Renal cortex interstitium (tissue), 15 donors: Measurements from ENCODE around the gene MFAP4. TPM values are rescaled to one million over a fixed set of nuclear protein-coding genes. Genes with fewer than 3 reads are reported as not detected.

ENCODE experiments used
- DNase-seq, 11 donors: peaks; one replicate each; pipeline ENCODE4 v3.0.0-alpha.2; 2013; ENCODE audit warnings: low read depth in 9 of 11, low spot score in 4 of 11; ENCODE audit errors: extremely low read depth in 1 of 11
- long read RNA-seq, 16 experiments: transcript quantifications; one replicate each; lab custom pipeline, GENCODE V29; 2026
- polyA plus RNA-seq, 3 donors: library from polyadenylated mRNA; unstranded; fragments of 120-200 nt; gene quantifications; one replicate each; pipeline ENCODE4 v1.2.1, GENCODE V29; 2013; ENCODE audit not compliant: insufficient read length in 3 of 3

Gene MFAP4
- 100 to 1,000 TPM; 198 to 260 (median 210) TPM for polyA plus RNA-seq
- long read RNA-seq, donor 1, transcript MFAP4-201 (6 exons, 1,873 nt), result major isoform, 75 of 112 reads
- long read RNA-seq, donor 1, transcript MFAP4-202 (6 exons, 1,932 nt), result minor isoform, 6 of 112 reads
- long read RNA-seq, donor 1, transcript MFAP4-203 (5 exons, 1,876 nt), result minor isoform, 13 of 112 reads
- long read RNA-seq, donor 1, partial matches to known transcripts, result 17 of 112 reads
- long read RNA-seq, donor 1, other reads (novel, unspliced or antisense), result 0 of 112 reads
- long read RNA-seq, donor 2, transcript MFAP4-201 (6 exons, 1,873 nt), result major isoform, 97 of 152 reads
- long read RNA-seq, donor 2, transcript MFAP4-203 (5 exons, 1,876 nt), result minor isoform, 10 of 152 reads
- long read RNA-seq, donor 2, transcript MFAP4-202 (6 exons, 1,932 nt), result minor isoform, 5 of 152 reads
- long read RNA-seq, donor 2, partial matches to known transcripts, result 38 of 152 reads
- long read RNA-seq, donor 2, other reads (novel, unspliced or antisense), result 0 of 152 reads
- long read RNA-seq, donor 3, transcript MFAP4-202 (6 exons, 1,932 nt), result minor isoform, 7 of 205 reads
- long read RNA-seq, donor 3, transcript MFAP4-201 (6 exons, 1,873 nt), result major isoform, 150 of 205 reads
- long read RNA-seq, donor 3, transcript MFAP4-203 (5 exons, 1,876 nt), result minor isoform, 20 of 205 reads
- long read RNA-seq, donor 3, partial matches to known transcripts, result 28 of 205 reads
- long read RNA-seq, donor 3, other reads (novel, unspliced or antisense), result 0 of 205 reads
- long read RNA-seq, donor 4, transcript MFAP4-203 (5 exons, 1,876 nt), result minor isoform, 7 of 73 reads
- long read RNA-seq, donor 4, transcript MFAP4-201 (6 exons, 1,873 nt), result major isoform, 51 of 73 reads
- long read RNA-seq, donor 4, transcript MFAP4-202 (6 exons, 1,932 nt), result minor isoform, 8 of 73 reads
- long read RNA-seq, donor 4, partial matches to known transcripts, result 7 of 73 reads
- long read RNA-seq, donor 4, other reads (novel, unspliced or antisense), result 0 of 73 reads
- long read RNA-seq, donor 5, result 0 reads
- long read RNA-seq, donor 6, transcript MFAP4-201 (6 exons, 1,873 nt), result major isoform, 51 of 86 reads
- long read RNA-seq, donor 6, transcript MFAP4-203 (5 exons, 1,876 nt), result minor isoform, 9 of 86 reads
- long read RNA-seq, donor 6, partial matches to known transcripts, result 21 of 86 reads
- long read RNA-seq, donor 6, other reads (novel, unspliced or antisense), result 0 of 86 reads
- long read RNA-seq, donor 7, transcript MFAP4-203 (5 exons, 1,876 nt), result minor isoform, 5 of 149 reads
- long read RNA-seq, donor 7, transcript MFAP4-201 (6 exons, 1,873 nt), result major isoform, 112 of 149 reads
- long read RNA-seq, donor 7, transcript MFAP4-202 (6 exons, 1,932 nt), result minor isoform, 7 of 149 reads
- long read RNA-seq, donor 7, partial matches to known transcripts, result 23 of 149 reads
- long read RNA-seq, donor 7, other reads (novel, unspliced or antisense), result 0 of 149 reads
- long read RNA-seq, donor 8, result 0 reads
- long read RNA-seq, donor 9, transcript MFAP4-203 (5 exons, 1,876 nt), result minor isoform, 10 of 103 reads
- long read RNA-seq, donor 9, transcript MFAP4-201 (6 exons, 1,873 nt), result major isoform, 71 of 103 reads
- long read RNA-seq, donor 9, partial matches to known transcripts, result 19 of 103 reads
- long read RNA-seq, donor 9, other reads (novel, unspliced or antisense), result 0 of 103 reads
- long read RNA-seq, donor 10, transcript MFAP4-201 (6 exons, 1,873 nt), result major isoform, 70 of 106 reads
- long read RNA-seq, donor 10, transcript MFAP4-202 (6 exons, 1,932 nt), result minor isoform, 8 of 106 reads
- long read RNA-seq, donor 10, transcript MFAP4-203 (5 exons, 1,876 nt), result minor isoform, 9 of 106 reads
- long read RNA-seq, donor 10, partial matches to known transcripts, result 19 of 106 reads
- long read RNA-seq, donor 10, other reads (novel, unspliced or antisense), result 0 of 106 reads
- long read RNA-seq, donor 11, transcript MFAP4-201 (6 exons, 1,873 nt), result major isoform, 59 of 94 reads
- long read RNA-seq, donor 11, transcript MFAP4-202 (6 exons, 1,932 nt), result minor isoform, 8 of 94 reads
- long read RNA-seq, donor 11, transcript MFAP4-203 (5 exons, 1,876 nt), result minor isoform, 10 of 94 reads
- long read RNA-seq, donor 11, partial matches to known transcripts, result 17 of 94 reads
- long read RNA-seq, donor 11, other reads (novel, unspliced or antisense), result 0 of 94 reads
- long read RNA-seq, donor 12, transcript MFAP4-201 (6 exons, 1,873 nt), result major isoform, 20 of 30 reads
- long read RNA-seq, donor 12, partial matches to known transcripts, result 6 of 30 reads
- long read RNA-seq, donor 12, other reads (novel, unspliced or antisense), result 0 of 30 reads
- long read RNA-seq, donor 13, result 0 reads
- long read RNA-seq, donor 14, transcript MFAP4-202 (6 exons, 1,932 nt), result minor isoform, 6 of 127 reads
- long read RNA-seq, donor 14, transcript MFAP4-203 (5 exons, 1,876 nt), result minor isoform, 7 of 127 reads
- long read RNA-seq, donor 14, transcript MFAP4-201 (6 exons, 1,873 nt), result major isoform, 97 of 127 reads
- long read RNA-seq, donor 14, partial matches to known transcripts, result 17 of 127 reads
- long read RNA-seq, donor 14, other reads (novel, unspliced or antisense), result 0 of 127 reads
- long read RNA-seq, donor 15, transcript MFAP4-201 (6 exons, 1,873 nt), result major isoform, 33 of 46 reads
- long read RNA-seq, donor 15, partial matches to known transcripts, result 11 of 46 reads
- long read RNA-seq, donor 15, other reads (novel, unspliced or antisense), result 0 of 46 reads
- long read RNA-seq, donor 16, transcript MFAP4-201 (6 exons, 1,873 nt), result major isoform, 190 of 265 reads
- long read RNA-seq, donor 16, transcript MFAP4-202 (6 exons, 1,932 nt), result minor isoform, 13 of 265 reads
- long read RNA-seq, donor 16, transcript MFAP4-203 (5 exons, 1,876 nt), result minor isoform, 13 of 265 reads
- long read RNA-seq, donor 16, partial matches to known transcripts, result 49 of 265 reads
- long read RNA-seq, donor 16, other reads (novel, unspliced or antisense), result 0 of 265 reads

- DNase-seq, result peak in 9 of 11 donors; percentile 68 to 88 (median 83)
Measured at GRCh38 chr17:19386974-19387920, at the start of gene MFAP4. MFAP4 (minus strand) TSS chr17:19387190; CDS start chr17:19387155, 35 bp downstream.

DNA sequence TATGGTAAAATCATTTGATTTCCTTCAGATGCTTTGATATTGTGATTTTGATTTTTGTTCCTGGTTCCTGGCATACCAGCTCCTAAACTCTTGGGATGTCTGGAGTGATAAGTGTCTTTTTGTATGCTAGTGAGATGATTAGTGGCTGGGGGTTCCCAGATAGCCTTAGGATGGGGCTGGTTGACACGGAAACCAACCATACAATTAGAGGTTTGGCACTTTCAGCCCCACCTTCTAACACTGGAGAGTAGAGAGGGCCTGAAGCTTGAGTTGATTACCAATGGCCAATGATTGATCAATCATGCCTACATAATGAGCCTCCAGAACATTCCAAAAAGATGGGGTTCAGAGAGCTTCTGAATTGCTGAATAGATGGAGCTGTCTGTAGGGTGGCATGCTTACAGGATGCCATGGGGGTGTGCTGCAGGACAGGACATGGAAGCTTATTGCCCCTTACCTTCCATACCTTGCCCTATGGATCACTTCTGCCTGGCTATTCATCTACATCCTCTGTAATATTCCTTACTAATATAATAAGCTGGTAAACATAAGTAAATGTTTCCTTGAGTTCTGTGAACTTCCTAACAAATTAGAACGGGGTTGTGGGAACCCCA lies 46.8 kb upstream of the MFAP4 start:
- DNase-seq, result no peak

- no peak for DNase-seq
Measured at GRCh38 chr17:19433255-19433654, 46.3 kb upstream of the MFAP4 start.

- no peak for DNase-seq
Measured at GRCh38 chr17:19431691-19432090, 44.7 kb upstream of the MFAP4 start.

GRCh38 chr17:19426631-19427030 lies 39.6 kb upstream of the MFAP4 start:
- no peak for DNase-seq

DNA sequence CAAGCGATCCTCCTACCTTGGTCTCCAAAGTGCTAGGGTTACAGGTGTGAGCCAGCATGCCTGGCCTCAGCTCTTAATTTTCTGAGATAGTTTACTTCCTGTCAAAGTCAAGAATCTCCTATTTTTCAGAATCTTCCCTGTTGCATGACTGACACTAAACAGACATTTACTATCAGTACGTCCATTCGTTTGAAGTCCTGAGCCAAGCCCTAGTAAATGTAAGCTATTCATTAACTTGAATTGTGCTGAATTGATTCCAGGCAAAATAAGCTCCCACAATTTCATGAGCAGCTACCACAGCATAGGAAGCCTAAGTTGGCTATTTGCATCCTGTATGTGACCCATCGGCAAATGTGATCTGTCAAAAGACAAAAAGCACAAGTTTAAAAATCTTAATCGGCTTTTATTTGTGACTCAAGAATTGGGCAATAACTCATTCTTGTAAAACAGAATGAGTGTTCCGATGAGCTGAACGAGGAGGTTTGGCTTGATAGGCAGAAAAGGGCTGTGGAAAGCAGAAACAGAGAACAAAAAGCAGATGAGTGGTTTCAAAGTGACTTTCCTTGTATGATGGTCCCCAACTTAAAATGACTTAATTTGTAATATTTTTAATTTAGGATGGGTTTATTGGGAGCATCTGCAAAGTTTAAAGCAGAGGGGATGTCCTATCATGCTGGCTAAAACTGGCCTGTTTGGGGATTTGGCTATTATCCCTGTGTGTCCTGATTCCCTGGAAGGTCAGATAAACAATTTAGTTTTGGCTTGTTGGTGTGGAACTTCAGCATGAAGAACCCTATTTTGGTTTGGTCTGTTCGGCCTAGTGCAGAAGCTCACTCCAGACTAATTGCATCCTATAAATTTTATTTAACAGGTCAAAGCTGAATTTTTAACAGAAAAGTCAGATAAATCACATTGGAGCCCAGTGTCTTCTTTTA lies 38.2 kb upstream of the MFAP4 start:
- peak in 5 of 11 donors; percentile 25 to 47 (median 35) for DNase-seq

DNA sequence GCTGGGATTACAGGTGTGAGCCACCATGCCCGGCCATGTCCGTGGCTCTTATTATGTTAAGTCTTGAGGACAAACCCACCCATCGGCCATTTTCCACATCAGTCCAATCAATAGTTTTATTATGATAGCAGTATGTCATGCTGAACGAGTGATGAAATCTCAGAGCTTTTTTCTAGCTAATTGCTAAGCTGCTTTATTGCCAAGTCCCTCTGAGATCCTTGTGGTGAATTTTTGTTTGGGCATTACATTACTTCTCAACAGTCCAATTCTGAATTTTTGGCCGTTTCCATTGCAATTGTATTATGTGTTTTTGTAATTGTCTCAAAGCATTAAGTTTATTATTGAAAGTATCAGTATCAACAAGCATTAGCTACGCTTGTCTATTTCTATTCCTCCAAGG lies 34.9 kb upstream of the MFAP4 start:
- DNase-seq, result no peak

DNA sequence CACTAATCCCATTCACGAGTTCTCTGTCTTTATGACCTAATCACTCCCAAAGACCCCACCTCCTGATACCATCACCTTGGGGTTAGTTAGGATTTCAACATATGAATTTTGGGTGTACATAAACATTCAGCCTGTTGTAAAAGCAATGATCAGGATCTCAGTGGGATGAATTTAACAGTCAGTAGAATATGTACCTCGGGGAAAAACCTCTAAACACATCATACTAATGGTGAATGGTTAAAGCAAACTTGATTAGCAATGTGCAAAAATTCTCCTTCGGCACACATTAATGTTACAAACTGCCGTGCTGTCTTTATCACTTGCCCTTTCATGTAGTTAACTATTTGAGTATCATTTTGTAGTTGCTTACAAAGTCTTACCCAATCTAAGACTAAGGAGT lies 34.2 kb upstream of the MFAP4 start:
- no peak for DNase-seq

- no peak for DNase-seq
Measured at GRCh38 chr17:19418251-19418992, 31.4 kb upstream of the MFAP4 start.

- no peak for DNase-seq
Measured at GRCh38 chr17:19417611-19418010, 30.6 kb upstream of the MFAP4 start.

DNA sequence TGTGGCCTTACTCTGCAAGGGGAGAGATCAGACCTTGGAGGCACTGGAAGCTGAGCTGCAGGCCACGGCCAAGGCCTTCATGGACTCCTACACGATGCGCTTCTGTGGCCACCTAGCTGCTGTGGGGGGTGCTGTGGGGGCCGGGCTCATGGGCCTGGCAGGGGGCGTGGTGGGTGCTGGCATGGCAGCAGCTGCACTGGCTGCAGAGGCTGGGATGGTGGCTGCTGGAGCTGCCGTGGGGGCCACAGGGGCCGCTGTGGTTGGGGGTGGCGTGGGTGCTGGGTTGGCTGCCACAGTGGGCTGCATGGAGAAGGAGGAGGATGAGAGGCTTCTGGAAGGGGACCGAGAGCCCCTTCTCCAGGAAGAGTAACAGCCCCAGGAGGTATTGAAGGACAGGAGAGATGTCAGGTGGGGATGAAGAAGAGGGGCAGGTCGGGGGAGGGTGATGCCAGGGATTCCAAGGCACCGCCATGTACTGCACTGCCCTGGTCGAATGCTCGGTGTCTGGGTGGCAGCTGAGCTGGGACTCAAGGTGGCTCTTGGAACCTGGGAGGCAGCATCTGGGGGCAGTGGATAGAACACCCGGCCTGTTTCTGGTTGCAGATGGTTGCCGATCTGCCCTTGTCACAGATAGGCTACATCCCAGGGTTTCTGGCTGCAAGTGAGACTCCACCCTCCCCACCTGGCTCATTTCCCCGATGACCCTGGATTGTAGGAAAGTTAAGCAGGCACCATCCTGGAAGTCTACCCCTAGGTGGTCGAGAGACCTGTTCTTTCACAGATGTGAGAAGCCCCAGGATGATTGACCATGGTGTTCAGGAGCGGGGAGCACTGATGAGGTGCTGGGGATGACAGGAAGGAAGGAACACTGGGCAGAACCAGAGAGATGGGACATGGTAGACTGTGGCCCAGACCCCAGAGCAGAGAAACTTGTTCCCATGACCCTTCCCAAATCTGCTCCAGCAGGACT lies 29.1 kb upstream of the MFAP4 start:
- no peak for DNase-seq

DNA sequence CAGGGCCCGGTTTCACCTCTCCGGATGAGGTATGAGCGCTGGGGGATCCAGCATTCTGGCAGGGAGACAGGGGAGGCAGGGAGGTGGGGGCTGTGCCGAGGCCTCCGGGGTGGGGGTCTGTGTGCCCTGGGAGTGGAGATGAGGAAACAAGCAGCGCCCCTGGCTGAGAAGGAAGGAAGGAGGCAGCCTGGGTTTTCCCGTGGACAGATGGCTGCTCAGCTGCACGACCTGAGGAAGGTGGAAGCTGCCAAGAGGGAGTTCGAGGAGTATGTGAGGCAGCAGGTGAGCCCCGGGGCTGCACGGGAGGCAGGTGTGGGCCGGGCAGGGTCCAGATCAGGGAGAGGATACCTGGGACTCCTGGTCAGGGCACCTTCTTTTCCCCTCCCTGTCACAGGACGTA lies 28.3 kb upstream of the MFAP4 start:
- DNase-seq, result no peak
